ENCODE data around the gene SLC37A1.

- no peak for TF ChIP-seq CTCF (IDR thresholded peaks at IDR 0.05; ENCODE audit: insufficient read depth, low read length)
- no peak; the same call in 1 of the 2 replicates for TF ChIP-seq POLR2AphosphoS5 (IDR thresholded peaks at IDR 0.05; ENCODE audit: low read depth)
- TF ChIP-seq REST (IDR thresholded peaks at IDR 0.05; ENCODE audit: insufficient replicate concordance, low read depth) = no peak
Observed at GRCh38 chr21:42534421-42535378, 21.0 kb downstream of the SLC37A1 start.
